K562 (cell line): ENCODE results near the gene DHPS. TPM values are rescaled to one million over a fixed set of nuclear protein-coding genes. Genes with fewer than 3 reads are reported as not detected.

Experiments used
- ATAC-seq: fragments of 200-7000 bp; cut with Tn5 transposase; 3 replicates; pipeline ENCODE4 v1.9.1; 2020; ENCODE audit warnings: moderate library complexity
- BruUV-seq: library from RNA; stranded (reverse); fragments of 400-500 nt; replicated peaks from 2 replicates; lab custom pipeline; 2021; lab: Mats Ljungman, UMichigan
- CTCF ChIA-PET: fragments of 300-600 bp; formaldehyde crosslinking; extraction: SDS; loops from one replicate; lab custom pipeline; 2021; ENCODE audit warnings: low intra/inter-chr PET ratio; lab: Yijun Ruan, JAX
- POLR2A ChIA-PET: fragments of 300-600, 350-650 bp; sonication (Branson Sonifier 250); formaldehyde crosslinking; extraction: SDS; loops from one replicate; lab custom pipeline; 2021; ENCODE audit warnings: antibody characterized with exemption, inconsistent platforms; lab: Yijun Ruan, JAX
- DNase-seq, 4 experiments: peaks; one replicate each; pipeline versions ENCODE4 v3.0.0 to v3.0.0-alpha.2; 2011 to 2018; ENCODE audit warnings: low spot score in 3 of 4, mixed read lengths in 3 of 4; ENCODE audit errors: extremely low read depth in 1 of 4
- FAIRE-seq: peaks from 2 replicates; lab custom pipeline; 2011; peaks lifted over from hg19 to GRCh38; lab: Jason Lieb, UNC
- H2AFZ ChIP-seq: 2 replicates; pipeline ENCODE4 v1.6.0; 2011; ENCODE audit warnings: low read depth, low read length, control low read depth, inconsistent platforms
- H3K27ac ChIP-seq: fragments of 200-600 bp; 3 replicates; pipeline ENCODE4 v1.8.0; 2011; ENCODE audit warnings: low read depth, mild to moderate bottlenecking, control low read depth, inconsistent platforms, low read length, moderate library complexity, mixed read lengths; ENCODE audit errors: extremely low read depth
- H3K27me3 ChIP-seq, 2 experiments: fragments of 300-600 bp in 1 of 2; 2 replicates in 1 of 2; 3 replicates in 1 of 2; pipeline versions ENCODE4 v1.6.0 to v1.8.0; 2011; ENCODE audit warnings: inconsistent platforms in 2 of 2, low read length in 2 of 2, mild to moderate bottlenecking in 1 of 2, mixed read lengths in 1 of 2, moderate library complexity in 1 of 2; ENCODE audit not compliant: control insufficient read depth in 2 of 2, insufficient read depth in 2 of 2
- H3K36me3 ChIP-seq: fragments of 300-600 bp; 3 replicates; pipeline ENCODE4 v1.8.0; 2011; ENCODE audit warnings: mild to moderate bottlenecking, low read length, inconsistent platforms; ENCODE audit not compliant: control insufficient read depth, insufficient read depth
- H3K4me1 ChIP-seq, 2 experiments: fragments of 200-600 bp in 1 of 2; replicated peaks in 1 of 2; 2 replicates in 1 of 2; 3 replicates in 1 of 2; pipeline versions ENCODE4 v1.5.1 to v1.8.0; 2011; ENCODE audit warnings: inconsistent platforms in 2 of 2, low read length in 2 of 2, mild to moderate bottlenecking in 1 of 2, mixed read lengths in 1 of 2, moderate library complexity in 1 of 2; ENCODE audit not compliant: control insufficient read depth in 2 of 2, insufficient read depth in 2 of 2
- H3K4me2 ChIP-seq: 2 replicates; pipeline ENCODE4 v1.6.1; 2011; ENCODE audit warnings: low read length, control low read depth, inconsistent platforms, mixed read lengths; ENCODE audit not compliant: insufficient read depth
- H3K4me3 ChIP-seq: fragments of 200-600 bp; sonication (generic), shearing (Covaris generic); 2 replicates; pipeline ENCODE4 v1.5.1; 2016; ENCODE audit warnings: control low read depth, inconsistent platforms
- H3K79me2 ChIP-seq: fragments of 200-600 bp; 3 replicates; pipeline ENCODE4 v1.8.0; 2011; ENCODE audit warnings: low read length, inconsistent platforms; ENCODE audit not compliant: control insufficient read depth, insufficient read depth
- H3K9ac ChIP-seq, 2 experiments: 2 replicates each; pipeline versions ENCODE4 v1.6.0 to v1.6.1; 2011; ENCODE audit warnings: low read depth in 2 of 2, low read length in 2 of 2, control low read depth in 1 of 2, inconsistent platforms in 1 of 2, mild to moderate bottlenecking in 1 of 2, mixed read lengths in 1 of 2; ENCODE audit not compliant: insufficient read depth in 1 of 2
- H3K9me1 ChIP-seq: one replicate; pipeline ENCODE4 v1.6.0; 2011; ENCODE audit warnings: inconsistent platforms, mild to moderate bottlenecking, low read length, moderate library complexity; ENCODE audit not compliant: control insufficient read depth, insufficient read depth
- H3K9me3 ChIP-seq: replicated peaks from 2 replicates; pipeline ENCODE4 v1.5.1; 2011; ENCODE audit warnings: low read depth, low read length, inconsistent platforms; ENCODE audit not compliant: control insufficient read depth, insufficient read depth
- H4K20me1 ChIP-seq: replicated peaks from 2 replicates; pipeline ENCODE4 v1.6.1; 2011; ENCODE audit warnings: low read length, inconsistent platforms, mixed read lengths; ENCODE audit not compliant: control insufficient read depth, insufficient read depth
- PHF20 ChIP-seq: fragments of 450-650 bp; IDR thresholded peaks from 2 replicates; pipeline ENCODE4 v1.6.1; 2018; ENCODE audit not compliant: partially characterized antibody
- WGBS: fragments of 100-300 bp; shearing (Covaris generic); methylation state at CpG from one replicate; pipeline ENCODE4 v1.1.6; 2016; ENCODE audit warnings: low coverage, mixed read lengths; ENCODE audit not compliant: insufficient coverage; ENCODE audit errors: missing lambda C conversion rate; 5-methylcytosine and 5-hydroxymethylcytosine counted together
- in situ Hi-C: fragments of 300-500 bp; cut with MboI; formaldehyde crosslinking; loops from 4 replicates; pipeline ENCODE4 v1.15.0; 2018; ENCODE audit warnings: inconsistent platforms, mixed read lengths
- intact Hi-C: fragments of 100-400 bp; cut with micrococcal nuclease; formaldehyde crosslinking; loops from 2 replicates; pipeline ENCODE4 v1.14.2; 2022
- polyA plus RNA-seq, 8 experiments: library from polyadenylated mRNA; depleted of rRNA in 4 of 8; stranded (reverse) in 5 of 8; unstranded in 3 of 8; fragments of >200 nt; fragmentation: Nextera tagmentation in 2 of 8; fragmentation: Illumina TruSeq in 1 of 8; extraction: Ambion mirVana in 2 of 8; extraction: Trizol in 1 of 8; gene quantifications; 2 replicates each; pipeline versions ENCODE4 v1.2.1 to v1.2.3, GENCODE V29; 2011 to 2014; ENCODE audit warnings: inconsistent platforms in 1 of 8, missing spikeins in 1 of 8
- total RNA-seq, 7 experiments: library from RNA; depleted of rRNA in 6 of 7; stranded (reverse); fragments of >200 nt in 6 of 7; fragmentation: Illumina TruSeq in 2 of 7; extraction: Trizol in 2 of 7; gene quantifications; 2 replicates each; pipeline versions ENCODE4 v1.2.1 to v1.2.3, GENCODE V29; 2011 to 2021; ENCODE audit warnings: low replicate concordance in 1 of 7
- TF ChIP-seq, protein P1 (sequence below): sonication (generic); formaldehyde crosslinking; IDR thresholded peaks from 2 replicates; pipeline ENCODE4 v1.8.1; 2023; ENCODE audit warnings: mild to moderate bottlenecking, missing genetic modification reagents

The DHPS gene
- total and polyA plus RNA-seq, 9 of the 15 experiments (the other 6 are each of a cell fraction or from before 2014, with no cell fraction given), result 47.1 to 110 (median 79.9) TPM

DNA sequence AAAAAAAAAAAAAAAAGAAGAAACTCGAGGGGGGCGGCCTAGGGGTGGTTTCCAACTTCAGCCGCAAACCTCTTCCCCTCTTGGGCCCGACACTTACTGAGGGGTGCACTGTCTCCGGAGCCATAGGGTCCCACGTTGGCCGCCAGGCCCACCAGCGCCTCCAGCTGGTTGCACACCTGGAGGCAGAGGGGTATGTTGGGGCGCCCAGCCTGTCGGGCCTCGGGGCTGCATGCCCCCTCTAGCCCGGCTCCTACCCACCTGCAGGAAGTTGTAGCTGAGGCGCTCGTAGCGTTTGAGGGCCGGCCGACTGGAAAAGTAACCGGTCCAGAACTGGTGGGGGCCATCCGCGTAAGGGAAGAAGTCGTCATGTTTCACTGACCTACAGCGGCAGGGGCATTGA is 23.7 kb downstream of the DHPS start:
- Histone ChIP-seq H4K20me1 (no peaks in the 10 kb centered on the region), H3K4me2 (no peak overlapping the region), H3K36me3 (peaks cover 31% of the 10 kb centered on the region; the same call in 2 of the 3 replicates), H3K79me2 (no peaks in the 10 kb centered on the region), H3K9ac (no peak overlapping the region; a peak in 1 of 4 replicates), H3K27me3 (no peaks in the 10 kb centered on the region), H3K9me3 (0 out of 2 replicates have a peak, but pooled peaks cover 1% of the 10 kb centered on the region), H3K4me1 (peaks cover 0 to 8% of the 10 kb centered on the region in 2 experiments; a peak in 2 of 5 replicates), H3K27ac (no peak overlapping the region), H3K9me1 (no peaks in the 10 kb centered on the region), H2AFZ (no peak overlapping the region), H3K4me3 (no peak overlapping the region)
- FAIRE-seq (no peak), DNase-seq (no peak), ATAC-seq (no peak)
- in situ Hi-C loops (no loop called here), intact Hi-C loops (no loop called here)
- ChIA-PET POLR2A (no interaction called here), CTCF (interaction anchor here (0.6 kb wide), 1 partner anchor 93 kb away, joined by 3 read pairs; no protein-coding TSS in a partner anchor)
- 97% methylated on average over 19 of the region's 22 CpGs for WGBS
- no peak for TF ChIP-seq PHF20
- TF ChIP-seq, protein P1, sequence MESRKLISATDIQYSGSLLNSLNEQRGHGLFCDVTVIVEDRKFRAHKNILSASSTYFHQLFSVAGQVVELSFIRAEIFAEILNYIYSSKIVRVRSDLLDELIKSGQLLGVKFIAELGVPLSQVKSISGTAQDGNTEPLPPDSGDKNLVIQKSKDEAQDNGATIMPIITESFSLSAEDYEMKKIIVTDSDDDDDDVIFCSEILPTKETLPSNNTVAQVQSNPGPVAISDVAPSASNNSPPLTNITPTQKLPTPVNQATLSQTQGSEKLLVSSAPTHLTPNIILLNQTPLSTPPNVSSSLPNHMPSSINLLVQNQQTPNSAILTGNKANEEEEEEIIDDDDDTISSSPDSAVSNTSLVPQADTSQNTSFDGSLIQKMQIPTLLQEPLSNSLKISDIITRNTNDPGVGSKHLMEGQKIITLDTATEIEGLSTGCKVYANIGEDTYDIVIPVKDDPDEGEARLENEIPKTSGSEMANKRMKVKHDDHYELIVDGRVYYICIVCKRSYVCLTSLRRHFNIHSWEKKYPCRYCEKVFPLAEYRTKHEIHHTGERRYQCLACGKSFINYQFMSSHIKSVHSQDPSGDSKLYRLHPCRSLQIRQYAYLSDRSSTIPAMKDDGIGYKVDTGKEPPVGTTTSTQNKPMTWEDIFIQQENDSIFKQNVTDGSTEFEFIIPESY (CRISPR knock-in tag), result peak; percentile 56
- no TSS peak for BruUV-seq
